Measurements from ENCODE around the gene HJV. TPM values are rescaled to one million over a fixed set of nuclear protein-coding genes. Genes with fewer than 3 reads are reported as not detected.

The HJV gene
- total RNA-seq, 1 experiment from 2014 or later = not detected

GRCh38 chr1:145993618-145994390 is 27.7 kb downstream of the HJV start (continued):
- TF ChIP-seq ZBTB33 (IDR thresholded peaks at IDR 0.05; ENCODE audit: extremely low read depth, insufficient replicate concordance, low read length) (no peak), SRF (IDR thresholded peaks at IDR 0.05; ENCODE audit: low read depth) (no peak), JUND (IDR thresholded peaks at IDR 0.05) (no peak), FOSL1 (IDR thresholded peaks at IDR 0.05; ENCODE audit: low read depth) (no peak), CEBPB (IDR thresholded peaks at IDR 0.05; ENCODE audit: low read depth) (no peak), POLR2A (IDR thresholded peaks at IDR 0.05; ENCODE audit: borderline replicate concordance, extremely low read depth, insufficient read depth, insufficient read length) (no peak), EZH2phosphoT487 (IDR thresholded peaks at IDR 0.05; ENCODE audit: borderline replicate concordance) (no peak)
- TF ChIP-seq, protein P1, sequence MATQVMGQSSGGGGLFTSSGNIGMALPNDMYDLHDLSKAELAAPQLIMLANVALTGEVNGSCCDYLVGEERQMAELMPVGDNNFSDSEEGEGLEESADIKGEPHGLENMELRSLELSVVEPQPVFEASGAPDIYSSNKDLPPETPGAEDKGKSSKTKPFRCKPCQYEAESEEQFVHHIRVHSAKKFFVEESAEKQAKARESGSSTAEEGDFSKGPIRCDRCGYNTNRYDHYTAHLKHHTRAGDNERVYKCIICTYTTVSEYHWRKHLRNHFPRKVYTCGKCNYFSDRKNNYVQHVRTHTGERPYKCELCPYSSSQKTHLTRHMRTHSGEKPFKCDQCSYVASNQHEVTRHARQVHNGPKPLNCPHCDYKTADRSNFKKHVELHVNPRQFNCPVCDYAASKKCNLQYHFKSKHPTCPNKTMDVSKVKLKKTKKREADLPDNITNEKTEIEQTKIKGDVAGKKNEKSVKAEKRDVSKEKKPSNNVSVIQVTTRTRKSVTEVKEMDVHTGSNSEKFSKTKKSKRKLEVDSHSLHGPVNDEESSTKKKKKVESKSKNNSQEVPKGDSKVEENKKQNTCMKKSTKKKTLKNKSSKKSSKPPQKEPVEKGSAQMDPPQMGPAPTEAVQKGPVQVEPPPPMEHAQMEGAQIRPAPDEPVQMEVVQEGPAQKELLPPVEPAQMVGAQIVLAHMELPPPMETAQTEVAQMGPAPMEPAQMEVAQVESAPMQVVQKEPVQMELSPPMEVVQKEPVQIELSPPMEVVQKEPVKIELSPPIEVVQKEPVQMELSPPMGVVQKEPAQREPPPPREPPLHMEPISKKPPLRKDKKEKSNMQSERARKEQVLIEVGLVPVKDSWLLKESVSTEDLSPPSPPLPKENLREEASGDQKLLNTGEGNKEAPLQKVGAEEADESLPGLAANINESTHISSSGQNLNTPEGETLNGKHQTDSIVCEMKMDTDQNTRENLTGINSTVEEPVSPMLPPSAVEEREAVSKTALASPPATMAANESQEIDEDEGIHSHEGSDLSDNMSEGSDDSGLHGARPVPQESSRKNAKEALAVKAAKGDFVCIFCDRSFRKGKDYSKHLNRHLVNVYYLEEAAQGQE (IDR thresholded peaks at IDR 0.05; ENCODE audit: low read depth) = no peak
